Natural killer cell treated with Interleukin-12 subunit alpha and Interleukin-12 subunit beta and Interleukin-15 and Interleukin-18, amount 100 ng/mL, for 72 hours (primary cell): Measurements from ENCODE around the gene SNTA1. TPM values are rescaled to one million over a fixed set of nuclear protein-coding genes. Genes with fewer than 3 reads are reported as not detected.
A peak's percentile ranks its signal among the peaks of the same experiment; 100 is the strongest.
"Not testable (repeated sequence)": the region's sequence is repeated elsewhere in the genome, so short reads cannot be mapped to it uniquely, and the experiment has no call there.

Experiments
- ATAC-seq, 2 donors: fragments of 150-1000 bp; cut with Tn5 transposase in 1 of 2; sonication (Bioruptor Pico), chemical (Tn5 transposase) in 1 of 2; 2 replicates each; pipeline ENCODE4 v1.10.0; 2021
- DNase-seq: peaks from one replicate; pipeline ENCODE4 v3.0.0; 2022; ENCODE audit warnings: low spot score
- H3K27ac Mint-ChIP-seq, 2 donors: 1 replicate in 1 of 2; 2 replicates in 1 of 2; pipeline ENCODE4 v1.8.0; 2022; ENCODE audit warnings: mixed read lengths in 2 of 2, mild to moderate bottlenecking in 1 of 2, moderate library complexity in 1 of 2
- H3K27me3 Mint-ChIP-seq, 2 donors: 1 replicate in 1 of 2; 2 replicates in 1 of 2; pipeline ENCODE4 v1.8.0; 2022; ENCODE audit warnings: mixed read lengths in 2 of 2
- H3K36me3 Mint-ChIP-seq: one replicate; pipeline ENCODE4 v1.8.0; 2022; ENCODE audit warnings: mixed read lengths
- H3K4me1 Mint-ChIP-seq, 2 donors: 1 replicate in 1 of 2; 2 replicates in 1 of 2; pipeline ENCODE4 v1.8.0; 2022; ENCODE audit warnings: low read depth in 2 of 2, mixed read lengths in 2 of 2, mild to moderate bottlenecking in 1 of 2
- H3K4me3 Mint-ChIP-seq: one replicate; pipeline ENCODE4 v1.8.0; 2022; ENCODE audit warnings: mixed read lengths
- H3K9me3 Mint-ChIP-seq: 2 replicates; pipeline ENCODE4 v1.8.0; 2022; ENCODE audit warnings: mixed read lengths
- total RNA-seq, 2 donors: library from RNA; stranded (reverse); gene quantifications; one replicate each; pipeline ENCODE4 v1.2.3, GENCODE V29; 2022

The SNTA1 gene
- total RNA-seq, 2 donors from 2014 or later = 1.1 to 1.5 TPM

- Mint-ChIP-seq H3K9me3 (no peaks in the 10 kb centered on the region), H3K27ac (no peak overlapping the region), H3K4me1 (no peaks in the 10 kb centered on the region), H3K4me3 (no peak overlapping the region), H3K36me3 (no peaks in the 10 kb centered on the region), H3K27me3 (no peaks in the 10 kb centered on the region)
- ATAC-seq (no peak), DNase-seq (no peak)
Observed at GRCh38 chr20:33431797-33432381, 11.7 kb downstream of the SNTA1 start.

- H3K27ac Mint-ChIP-seq, H3K27me3 Mint-ChIP-seq, H3K36me3 Mint-ChIP-seq, DNase-seq, H3K4me1 Mint-ChIP-seq, H3K9me3 Mint-ChIP-seq, ATAC-seq, H3K4me3 Mint-ChIP-seq: not testable (repeated sequence)
Observed at GRCh38 chr20:33423875-33424274, 19.7 kb downstream of the SNTA1 start.

- ATAC-seq = no peak
- no peak overlapping the region for H3K4me3 Mint-ChIP-seq
- H3K27ac Mint-ChIP-seq = no peak overlapping the region
- no peaks in the 10 kb centered on the region for H3K4me1 Mint-ChIP-seq
- no peaks in the 10 kb centered on the region for H3K27me3 Mint-ChIP-seq
- no peaks in the 10 kb centered on the region for H3K9me3 Mint-ChIP-seq
- H3K36me3 Mint-ChIP-seq = no peaks in the 10 kb centered on the region
- no peak for DNase-seq
Observed at GRCh38 chr20:33423141-33423834, 20.3 kb downstream of the SNTA1 start.

GRCh38 chr20:33419140-33419974 lies 24.2 kb downstream of the SNTA1 start:
- no peak overlapping the region for H3K27ac Mint-ChIP-seq
- no peaks in the 10 kb centered on the region for H3K36me3 Mint-ChIP-seq
- H3K9me3 Mint-ChIP-seq = no peaks in the 10 kb centered on the region
- DNase-seq (no peak), ATAC-seq (no peak)
- H3K27me3 Mint-ChIP-seq = no peaks in the 10 kb centered on the region
- no peak overlapping the region for H3K4me3 Mint-ChIP-seq
- no peaks in the 10 kb centered on the region for H3K4me1 Mint-ChIP-seq

- Mint-ChIP-seq H3K27me3 (no peaks in the 10 kb centered on the region), H3K4me3 (no peak overlapping the region), H3K4me1 (no peaks in the 10 kb centered on the region), H3K9me3 (no peaks in the 10 kb centered on the region), H3K36me3 (no peaks in the 10 kb centered on the region), H3K27ac (no peak overlapping the region)
- DNase-seq (no peak), ATAC-seq (no peak)
Observed at GRCh38 chr20:33418033-33418432, 25.5 kb downstream of the SNTA1 start.

- Mint-ChIP-seq H3K4me3 (no peak overlapping the region), H3K36me3 (no peaks in the 10 kb centered on the region), H3K27ac (no peak overlapping the region), H3K9me3 (no peaks in the 10 kb centered on the region), H3K4me1 (no peaks in the 10 kb centered on the region), H3K27me3 (no peaks in the 10 kb centered on the region)
- ATAC-seq = no peak
- peak; percentile 12 for DNase-seq
Observed at GRCh38 chr20:33415948-33416347, 27.6 kb downstream of the SNTA1 start.

GRCh38 chr20:33412484-33412838 lies 31.1 kb downstream of the SNTA1 start:
- no peak overlapping the region for H3K4me3 Mint-ChIP-seq
- DNase-seq (peak; percentile 42), ATAC-seq (no peak)
- H3K36me3 Mint-ChIP-seq = no peaks in the 10 kb centered on the region
- H3K27ac Mint-ChIP-seq = no peak overlapping the region
- no peaks in the 10 kb centered on the region for H3K9me3 Mint-ChIP-seq
- no peaks in the 10 kb centered on the region for H3K4me1 Mint-ChIP-seq
- H3K27me3 Mint-ChIP-seq = no peaks in the 10 kb centered on the region

- DNase-seq (peak; percentile 44), ATAC-seq (no peak)
- Mint-ChIP-seq H3K4me1 (no peaks in the 10 kb centered on the region), H3K4me3 (no peak overlapping the region), H3K9me3 (no peaks in the 10 kb centered on the region), H3K36me3 (no peaks in the 10 kb centered on the region), H3K27ac (no peak overlapping the region), H3K27me3 (no peaks in the 10 kb centered on the region)
Observed at GRCh38 chr20:33411711-33412483, 31.7 kb downstream of the SNTA1 start.

- DNase-seq (peak; percentile 28), ATAC-seq (no peak)
- no peak overlapping the region for H3K27ac Mint-ChIP-seq
- no peaks in the 10 kb centered on the region for H3K9me3 Mint-ChIP-seq
- no peaks in the 10 kb centered on the region for H3K36me3 Mint-ChIP-seq
- H3K4me3 Mint-ChIP-seq = no peak overlapping the region
- no peaks in the 10 kb centered on the region for H3K27me3 Mint-ChIP-seq
- H3K4me1 Mint-ChIP-seq = no peaks in the 10 kb centered on the region
Observed at GRCh38 chr20:33411242-33411641, 32.3 kb downstream of the SNTA1 start.

- peak; percentile 49 for DNase-seq
- Mint-ChIP-seq H3K4me1 (no peaks in the 10 kb centered on the region), H3K27me3 (no peaks in the 10 kb centered on the region), H3K9me3 (no peaks in the 10 kb centered on the region), H3K4me3 (no peak overlapping the region), H3K27ac (no peak overlapping the region), H3K36me3 (no peaks in the 10 kb centered on the region)
- peak in 1 of 2 donors; percentile 40 for ATAC-seq
Observed at GRCh38 chr20:33410081-33410742, 33.4 kb downstream of the SNTA1 start.

- no peak overlapping the region for H3K4me3 Mint-ChIP-seq
- H3K27ac Mint-ChIP-seq = no peak overlapping the region
- no peak for ATAC-seq
- no peaks in the 10 kb centered on the region for H3K9me3 Mint-ChIP-seq
- DNase-seq = peak; percentile 44
- H3K27me3 Mint-ChIP-seq = no peaks in the 10 kb centered on the region
- H3K4me1 Mint-ChIP-seq = no peaks in the 10 kb centered on the region
- H3K36me3 Mint-ChIP-seq = no peaks in the 10 kb centered on the region
Observed at GRCh38 chr20:33408716-33409654, 34.6 kb downstream of the SNTA1 start.

- Mint-ChIP-seq H3K27ac (no peak overlapping the region), H3K4me1 (no peaks in the 10 kb centered on the region), H3K4me3 (no peak overlapping the region), H3K9me3 (no peaks in the 10 kb centered on the region), H3K27me3 (no peaks in the 10 kb centered on the region), H3K36me3 (no peaks in the 10 kb centered on the region)
- peak in 1 of 2 donors; percentile 31 for ATAC-seq
- DNase-seq = peak; percentile 29
Observed at GRCh38 chr20:33408313-33408712, 35.2 kb downstream of the SNTA1 start.
